NK-92 treated with Interleukin-12 subunit alpha and Interleukin-12 subunit beta, amount 100 ng/mL, for 24 hours (cell line): Measurements from ENCODE around the gene GGA3.
"Not testable (repeated sequence)": the region's sequence is repeated elsewhere in the genome, so short reads cannot be mapped to it uniquely, and the experiment has no call there.

Experiments
- DNase-seq: peaks from one replicate; lab custom pipeline; 2025; lab: John Stamatoyannopoulos, UW

GGA3 gene

GRCh38 chr17:75261336-75262111 lies at the start of gene GGA3, which contains the start of gene MRPS7:
Gene GGA3 (minus strand): TSS chr17:75261606. CDS start chr17:75261587, 19 bp downstream.
Gene MRPS7 (plus strand): TSS chr17:75261879. CDS start chr17:75261901, 22 bp downstream.
- peak; percentile 90 for DNase-seq

- no peak for DNase-seq
These were observed 47.6 kb upstream of the GGA3 start for GRCh38 chr17:75308732-75309629.

- DNase-seq: no peak
These were observed 46.7 kb upstream of the GGA3 start for GRCh38 chr17:75307957-75308731.

- no peak for DNase-seq
These were observed 40.2 kb upstream of the GGA3 start for GRCh38 chr17:75301502-75302206.

- no peak for DNase-seq
These were observed 39.6 kb upstream of the GGA3 start for GRCh38 chr17:75301049-75301448.

GRCh38 chr17:75300280-75300679 lies 38.9 kb upstream of the GGA3 start:
- DNase-seq: no peak

- no peak for DNase-seq
These were observed 34.1 kb upstream of the GGA3 start for GRCh38 chr17:75295201-75296158.

- not testable (repeated sequence) for DNase-seq
These were observed 31.5 kb upstream of the GGA3 start for GRCh38 chr17:75292810-75293448.

- peak; percentile 55 for DNase-seq
These were observed 28.5 kb upstream of the GGA3 start for GRCh38 chr17:75289832-75290337.

GRCh38 chr17:75289115-75289831 lies 27.9 kb upstream of the GGA3 start, which contains the start of gene SLC25A19:
Gene SLC25A19 (minus strand): TSS chr17:75289433. CDS start chr17:75286764, 2,669 bp downstream.
- DNase-seq: peak; percentile 98

- peak; percentile 57 for DNase-seq
These were observed 27.3 kb upstream of the GGA3 start for GRCh38 chr17:75288770-75289114.

- DNase-seq: no peak
These were observed 27.0 kb upstream of the GGA3 start for GRCh38 chr17:75288359-75288758.

- no peak for DNase-seq
These were observed 25.8 kb upstream of the GGA3 start for GRCh38 chr17:75287221-75287620.

GRCh38 chr17:75285123-75285522 lies 23.7 kb upstream of the GGA3 start:
- no peak for DNase-seq

GRCh38 chr17:75280189-75280588 lies 18.8 kb upstream of the GGA3 start:
- not testable (repeated sequence) for DNase-seq

- DNase-seq: no peak
These were observed 16.3 kb upstream of the GGA3 start for GRCh38 chr17:75277664-75278071.

- DNase-seq: no peak
These were observed 12.7 kb upstream of the GGA3 start for GRCh38 chr17:75273977-75274708.

GRCh38 chr17:75272848-75273184 lies 11.4 kb upstream of the GGA3 start:
- DNase-seq: no peak
